ENCODE measurements around the gene CADM1. TPM values are rescaled to one million over a fixed set of nuclear protein-coding genes. Genes with fewer than 3 reads are reported as not detected.

Gene CADM1
- total RNA-seq, 4 donors from 2014 or later, result 7.4 to 61.5 (median 28.5) TPM

- DNase-seq, result no peak
- H3K9me3 ChIP-seq, result no peaks in the 10 kb centered on the region
- H3K4me3 ChIP-seq, result no peak overlapping the region
- no peak for TF ChIP-seq CTCF (IDR thresholded peaks at IDR 0.05)
- H3K36me3 ChIP-seq, result no peaks in the 10 kb centered on the region
- H3K27me3 ChIP-seq, result no peaks in the 10 kb centered on the region
- H3K4me1 ChIP-seq, result no peaks in the 10 kb centered on the region
- no peak overlapping the region for H3K27ac ChIP-seq
- intact Hi-C loops (cut with DNase I; ENCODE audit: low total_unique reads), result no loop called here
Measured at GRCh38 chr11:115180272-115180671, 323.9 kb downstream of the CADM1 start.

GRCh38 chr11:115179636-115180035 lies 324.6 kb downstream of the CADM1 start:
- Histone ChIP-seq H3K27ac (no peak overlapping the region), H3K4me1 (no peaks in the 10 kb centered on the region), H3K4me3 (no peak overlapping the region), H3K9me3 (no peaks in the 10 kb centered on the region), H3K36me3 (no peaks in the 10 kb centered on the region), H3K27me3 (no peaks in the 10 kb centered on the region)
- intact Hi-C loops (cut with DNase I; ENCODE audit: low total_unique reads), result no loop called here
- TF ChIP-seq POLR2A (IDR thresholded peaks at IDR 0.05) (no peak), CTCF (IDR thresholded peaks at IDR 0.05) (no peak)
- no peak for DNase-seq

GRCh38 chr11:115178705-115179104 lies 325.5 kb downstream of the CADM1 start:
- Histone ChIP-seq H3K27me3 (no peaks in the 10 kb centered on the region), H3K36me3 (no peaks in the 10 kb centered on the region), H3K4me3 (no peak overlapping the region), H3K9me3 (no peaks in the 10 kb centered on the region), H3K27ac (no peak overlapping the region), H3K4me1 (no peaks in the 10 kb centered on the region)
- no peak for DNase-seq
- intact Hi-C loops (cut with DNase I; ENCODE audit: low total_unique reads), result no loop called here
- TF ChIP-seq POLR2A (IDR thresholded peaks at IDR 0.05), result no peak

GRCh38 chr11:115173136-115173535 lies 331.1 kb downstream of the CADM1 start:
- Histone ChIP-seq H3K27ac (no peak overlapping the region), H3K27me3 (no peaks in the 10 kb centered on the region), H3K9me3 (no peaks in the 10 kb centered on the region), H3K4me3 (no peak overlapping the region), H3K36me3 (no peaks in the 10 kb centered on the region), H3K4me1 (no peaks in the 10 kb centered on the region)
- TF ChIP-seq CTCF (IDR thresholded peaks at IDR 0.05), result no peak
- intact Hi-C loops (cut with DNase I; ENCODE audit: low total_unique reads), result no loop called here
- no peak for DNase-seq

GRCh38 chr11:115170133-115170815 lies 333.9 kb downstream of the CADM1 start:
- no peaks in the 10 kb centered on the region for H3K36me3 ChIP-seq
- H3K9me3 ChIP-seq, result no peaks in the 10 kb centered on the region
- intact Hi-C loops (cut with DNase I; ENCODE audit: low total_unique reads), result no loop called here

More at GRCh38 chr11:115170133-115170815, 333.9 kb downstream of the CADM1 start:
- TF ChIP-seq POLR2A (IDR thresholded peaks at IDR 0.05) (no peak), CTCF (IDR thresholded peaks at IDR 0.05) (peak; percentile 9 to 41 (median 28))
- no peak overlapping the region for H3K4me3 ChIP-seq
- no peak overlapping the region for H3K27ac ChIP-seq
- H3K27me3 ChIP-seq, result no peaks in the 10 kb centered on the region
- no peak for DNase-seq
- H3K4me1 ChIP-seq, result no peaks in the 10 kb centered on the region
